SK-N-SH (cell line): ENCODE results near the gene LRRC15. TPM values are rescaled to one million over a fixed set of nuclear protein-coding genes. Genes with fewer than 3 reads are reported as not detected.

Experiments
- CTCF ChIA-PET: fragments of 300-600, 350-600 bp; formaldehyde crosslinking; extraction: SDS; loops from one replicate; lab custom pipeline; 2021; lab: Yijun Ruan, JAX
- POLR2A ChIA-PET: fragments of 350-600 bp; sonication (Branson Sonifier 250); formaldehyde crosslinking; extraction: SDS; loops from one replicate; lab custom pipeline; 2020; ENCODE audit warnings: antibody characterized with exemption, inconsistent platforms; lab: Yijun Ruan, JAX
- DNase-seq: peaks from one replicate; pipeline ENCODE4 v3.0.0; 2012
- H2AFZ ChIP-seq: fragments of 200-600 bp; sonication (generic); 2 replicates; pipeline ENCODE4 v1.8.1; 2016; ENCODE audit warnings: antibody characterized with exemption, mild to moderate bottlenecking, low read depth
- H3F3A ChIP-seq: fragments of 200-600 bp; sonication (generic); replicated peaks from 2 replicates; pipeline ENCODE3; 2016; ENCODE audit warnings: antibody characterized with exemption, mild to moderate bottlenecking; ENCODE audit not compliant: insufficient read depth
- H3K27ac ChIP-seq, 2 experiments: fragments of 200-500 bp in 1 of 2; fragments of 200-600 bp in 1 of 2; sonication (Bioruptor generic) in 1 of 2; sonication (generic), shearing (Covaris generic) in 1 of 2; 2 replicates each; pipeline versions ENCODE4 v1.5.1 to v1.6.1; 2014 to 2016; ENCODE audit warnings: low read depth in 2 of 2, inconsistent platforms in 1 of 2, low read length in 1 of 2, mild to moderate bottlenecking in 1 of 2, mixed read lengths in 1 of 2
- H3K27me3 ChIP-seq: fragments of 200-600 bp; sonication (generic), shearing (Covaris generic); 2 replicates; pipeline ENCODE4 v1.6.1; 2016; ENCODE audit warnings: mixed run types; ENCODE audit not compliant: insufficient read depth
- H3K36me3 ChIP-seq, 2 experiments: fragments of 200-500 bp in 1 of 2; fragments of 200-600 bp in 1 of 2; sonication (Bioruptor generic) in 1 of 2; sonication (generic) in 1 of 2; replicated peaks in 1 of 2; 2 replicates each; pipeline versions ENCODE3 to v1.5.1; 2014 to 2016; ENCODE audit warnings: low read length in 1 of 2, mild to moderate bottlenecking in 1 of 2; ENCODE audit not compliant: insufficient read depth in 2 of 2, control insufficient read depth in 1 of 2
- H3K4me1 ChIP-seq, 2 experiments: fragments of 200-500 bp in 1 of 2; fragments of 200-600 bp in 1 of 2; sonication (Bioruptor generic) in 1 of 2; sonication (generic), shearing (Covaris generic) in 1 of 2; 2 replicates each; pipeline versions ENCODE4 v1.5.1 to v1.6.1; 2014 to 2016; ENCODE audit warnings: low read depth in 1 of 2, low read length in 1 of 2, mixed run types in 1 of 2; ENCODE audit not compliant: insufficient read depth in 2 of 2, control insufficient read depth in 1 of 2
- H3K4me2 ChIP-seq: fragments of 200-600 bp; sonication (generic), shearing (Covaris generic); 2 replicates; pipeline ENCODE4 v1.6.1; 2017; ENCODE audit warnings: mixed run types
- H3K4me3 ChIP-seq, 2 experiments: fragments of 200-500 bp in 1 of 2; fragments of 200-600 bp in 1 of 2; sonication (Bioruptor generic) in 1 of 2; sonication (generic), shearing (Covaris generic) in 1 of 2; 2 replicates each; pipeline versions ENCODE4 v1.5.1 to v1.8.1; 2014 to 2016; ENCODE audit warnings: low read depth in 2 of 2, inconsistent platforms in 1 of 2, low read length in 1 of 2, mild to moderate bottlenecking in 1 of 2, mixed read lengths in 1 of 2, moderate library complexity in 1 of 2
- H3K79me2 ChIP-seq: fragments of 200-600 bp; sonication (generic); 2 replicates; pipeline ENCODE4 v1.8.1; 2017; ENCODE audit warnings: mild to moderate bottlenecking; ENCODE audit not compliant: insufficient read depth
- H3K9ac ChIP-seq: fragments of 200-600 bp; sonication (generic); 2 replicates; pipeline ENCODE4 v1.6.1; 2017; ENCODE audit warnings: mixed run types
- H3K9me2 ChIP-seq: fragments of 200-600 bp; sonication (generic); 2 replicates; pipeline ENCODE4 v1.6.1; 2017; ENCODE audit warnings: mixed run types
- H3K9me3 ChIP-seq: fragments of 200-600 bp; sonication (generic); 2 replicates; pipeline ENCODE4 v1.6.1; 2017; ENCODE audit warnings: mixed run types, mild to moderate bottlenecking, moderate library complexity
- H4K20me1 ChIP-seq: fragments of 200-600 bp; sonication (generic); 2 replicates; pipeline ENCODE4 v1.6.1; 2017; ENCODE audit warnings: mild to moderate bottlenecking, mixed run types; ENCODE audit not compliant: insufficient read depth
- ELF1 ChIP-seq: IDR thresholded peaks from 2 replicates; pipeline ENCODE4 v1.4.0; 2012
- EP300 ChIP-seq, 2 experiments: IDR thresholded peaks; 2 replicates each; pipeline versions ENCODE4 v1.4.0 to v1.6.1; 2012; ENCODE audit warnings: borderline replicate concordance in 1 of 2, low read depth in 1 of 2, low read length in 1 of 2
- FOXJ3 ChIP-seq: sonication (generic); formaldehyde crosslinking; IDR thresholded peaks from 2 replicates; pipeline ENCODE4 v1.5.1; 2020; ENCODE audit warnings: mild to moderate bottlenecking, missing genetic modification reagents
- FOXM1 ChIP-seq: IDR thresholded peaks from 2 replicates; pipeline ENCODE4 v1.4.0; 2012; ENCODE audit warnings: low read depth, mild to moderate bottlenecking
- GABPA ChIP-seq: IDR thresholded peaks from 2 replicates; pipeline ENCODE4 v1.4.0; 2012; ENCODE audit warnings: low read depth, mild to moderate bottlenecking
- GATA2 ChIP-seq: sonication (generic); formaldehyde crosslinking; IDR thresholded peaks from 2 replicates; pipeline ENCODE4 v1.5.0; 2020; ENCODE audit warnings: mild to moderate bottlenecking, missing genetic modification reagents
- IRF3 ChIP-seq: fragments of 150-350 bp; IDR thresholded peaks from 2 replicates; pipeline ENCODE4 v1.6.1; 2016; ENCODE audit warnings: mild to moderate bottlenecking, low read depth, low read length
- JUND ChIP-seq: IDR thresholded peaks from 2 replicates; pipeline ENCODE4 v1.4.0; 2012
- MAX ChIP-seq: IDR thresholded peaks from 2 replicates; pipeline ENCODE4 v1.4.0; 2012; ENCODE audit warnings: low read depth
- NFIC ChIP-seq: IDR thresholded peaks from 2 replicates; pipeline ENCODE4 v1.4.0; 2012; ENCODE audit warnings: borderline replicate concordance
- NRF1 ChIP-seq: IDR thresholded peaks from 2 replicates; pipeline ENCODE4 v1.6.1; 2012; ENCODE audit warnings: low read depth, mild to moderate bottlenecking, low read length
- RAD21 ChIP-seq: IDR thresholded peaks from 2 replicates; pipeline ENCODE4 v1.6.1; 2012; ENCODE audit warnings: mild to moderate bottlenecking, low read length
- RCOR1 ChIP-seq: fragments of 150-350 bp; IDR thresholded peaks from 2 replicates; pipeline ENCODE4 v1.6.1; 2017; ENCODE audit warnings: antibody characterized with exemption, low read length
- RFX5 ChIP-seq: IDR thresholded peaks from 2 replicates; pipeline ENCODE4 v1.6.1; 2012; ENCODE audit warnings: mild to moderate bottlenecking, improper control_type of control experiment, low read length
- RXRA ChIP-seq: IDR thresholded peaks from 2 replicates; pipeline ENCODE4 v1.4.0; 2012; ENCODE audit warnings: low read depth, mild to moderate bottlenecking, borderline replicate concordance
- SMC3 ChIP-seq: IDR thresholded peaks from 2 replicates; pipeline ENCODE4 v1.6.1; 2012; ENCODE audit warnings: low read depth, low read length, improper control_type of control experiment
- TAF1 ChIP-seq: IDR thresholded peaks from 2 replicates; pipeline ENCODE4 v1.6.1; 2012; ENCODE audit warnings: low read depth, mild to moderate bottlenecking, low read length, moderate library complexity, borderline replicate concordance
- TCF12 ChIP-seq: IDR thresholded peaks from 2 replicates; pipeline ENCODE4 v1.4.0; 2012
- TEAD4 ChIP-seq: IDR thresholded peaks from 2 replicates; pipeline ENCODE4 v1.4.0; 2012; ENCODE audit warnings: mild to moderate bottlenecking, borderline replicate concordance; ENCODE audit not compliant: insufficient read depth
- ZBTB33 ChIP-seq: IDR thresholded peaks from 2 replicates; pipeline ENCODE4 v1.4.0; 2012; ENCODE audit warnings: low read depth, borderline replicate concordance
- WGBS: methylation state at CpG from one replicate; pipeline ENCODE4 v1.1.6; 2017; ENCODE audit warnings: low lambda C conversion rate; 5-methylcytosine and 5-hydroxymethylcytosine counted together
- polyA plus RNA-seq, 3 experiments: library from polyadenylated mRNA; depleted of rRNA; stranded (reverse); fragments of >200 nt; gene quantifications; 2 replicates each; pipeline ENCODE4 v1.2.3, GENCODE V29; 2012

Gene LRRC15
- polyA plus RNA-seq, 1 of the 3 experiments (the other 2 are of a cell fraction): 0.02 TPM

GRCh38 chr3:194376241-194376560 lies 6.7 kb upstream of the LRRC15 start (continued):
- TF ChIP-seq ZBTB33 (no peak), RCOR1 (no peak), EP300 (IDR thresholded peaks at IDR 0.05; ENCODE audit: borderline replicate concordance in 1 of 2, low read depth in 1 of 2, low read length in 1 of 2) (no peak), TEAD4 (no peak), JUND (no peak)
- TF ChIP-seq, all 33 proteins: peak for 0

GRCh38 chr3:194375473-194376240 lies 6.1 kb upstream of the LRRC15 start:
- Histone ChIP-seq H3K9ac (no peak overlapping the region), H3K4me2 (no peak overlapping the region), H3K36me3 (no peaks in the 10 kb centered on the region), H2AFZ (no peak overlapping the region), H3K4me1 (peaks cover 0 to 2% of the 10 kb centered on the region in 2 experiments; a peak in 1 of 4 replicates), H3K9me2 (no peaks in the 10 kb centered on the region), H3K79me2 (no peaks in the 10 kb centered on the region), H3K4me3 (no peak overlapping the region), H4K20me1 (no peaks in the 10 kb centered on the region), H3K9me3 (no peaks in the 10 kb centered on the region), H3F3A (no peaks in the 10 kb centered on the region), H3K27ac (no peak overlapping the region), H3K27me3 (no peaks in the 10 kb centered on the region; the same call in 1 of the 2 replicates)
- TF ChIP-seq FOXJ3 (no peak), NFIC (no peak), TAF1 (no peak), ELF1 (no peak), GABPA (no peak), RFX5 (no peak), EP300 (IDR thresholded peaks at IDR 0.05; ENCODE audit: borderline replicate concordance in 1 of 2, low read depth in 1 of 2, low read length in 1 of 2) (no peak), TEAD4 (no peak), MAX (no peak), RAD21 (no peak), TCF12 (no peak), RXRA (no peak), GATA2 (CRISPR knock-in tag) (no peak), FOXM1 (no peak), SMC3 (no peak), NRF1 (no peak), IRF3 (no peak)
- ChIA-PET CTCF (interaction anchor here (1.2 kb wide), 1 partner anchor 30 kb away, joined by 5 read pairs; no protein-coding TSS in a partner anchor), POLR2A (no interaction called here)
- 79% methylated on average over 13 of the region's 15 CpGs for WGBS
- DNase-seq: no peak
